Activated CD4-positive, alpha-beta T cell treated with anti-CD3 and anti-CD28 coated beads for 4 hours (primary cell): ENCODE results near the gene ARRDC5.
"Not testable (repeated sequence)": the region's sequence is repeated elsewhere in the genome, so short reads cannot be mapped to it uniquely, and the experiment has no call there.

Experiments used
- DNase-seq, 2 donors: peaks; one replicate each; pipeline ENCODE4 v3.0.0-alpha.2; 2020

The ARRDC5 gene

GRCh38 chr19:4902796-4903195 lies at the start of gene ARRDC5:
TSS of gene ARRDC5 (minus strand) at chr19:4902896. CDS start at chr19:4902825, 71 bp downstream.
- DNase-seq: no peak

- no peak for DNase-seq
These were observed 49.0 kb upstream of the ARRDC5 start for GRCh38 chr19:4951656-4952055.

GRCh38 chr19:4950650-4951049 lies 48.0 kb upstream of the ARRDC5 start:
- DNase-seq: not testable (repeated sequence)

DNA sequence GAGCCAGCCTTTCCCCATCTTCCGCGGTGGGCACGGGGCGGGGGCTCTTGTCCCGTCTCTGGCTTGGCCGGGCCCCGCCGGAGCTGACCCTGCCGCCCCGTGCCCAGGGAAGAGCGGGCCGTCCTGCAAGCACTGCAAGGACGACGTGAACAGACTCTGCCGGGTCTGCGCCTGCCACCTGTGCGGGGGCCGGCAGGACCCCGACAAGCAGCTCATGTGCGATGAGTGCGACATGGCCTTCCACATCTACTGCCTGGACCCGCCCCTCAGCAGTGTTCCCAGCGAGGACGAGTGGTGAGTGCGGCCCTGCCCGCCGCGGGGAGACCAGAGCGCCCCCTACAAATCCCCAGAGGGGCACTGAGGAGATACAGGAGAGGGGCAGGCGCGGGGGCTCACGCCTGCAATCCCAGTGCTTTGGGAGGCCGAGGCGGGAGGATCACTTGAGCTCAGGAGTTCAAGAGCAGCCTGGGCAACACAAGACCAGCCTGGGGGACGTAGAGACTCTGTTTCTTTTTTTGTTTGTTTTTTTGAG lies 39.0 kb upstream of the ARRDC5 start:
- not testable (repeated sequence) for DNase-seq

DNA sequence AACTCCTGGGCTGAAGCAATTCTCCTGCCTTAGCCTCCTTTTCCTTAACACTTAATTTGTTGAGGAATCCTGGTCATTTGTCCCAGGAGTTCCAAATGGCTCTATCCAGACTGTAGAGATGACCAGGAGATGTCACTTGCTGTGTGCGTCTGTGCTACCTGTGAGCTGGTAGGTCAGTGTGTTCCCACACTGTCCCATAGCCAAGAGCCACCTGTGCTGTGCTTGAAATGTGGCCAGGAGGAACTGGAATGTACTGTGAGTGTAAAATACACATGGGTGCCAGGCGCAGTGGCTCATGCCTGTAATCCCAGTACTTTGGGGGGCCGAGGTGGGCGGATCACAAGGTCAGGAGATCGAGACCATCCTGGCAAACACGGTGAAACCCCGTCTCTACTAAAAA lies 36.8 kb upstream of the ARRDC5 start:
- no peak for DNase-seq

GRCh38 chr19:4938461-4938860 lies 35.8 kb upstream of the ARRDC5 start:
- DNase-seq: not testable (repeated sequence)

DNA sequence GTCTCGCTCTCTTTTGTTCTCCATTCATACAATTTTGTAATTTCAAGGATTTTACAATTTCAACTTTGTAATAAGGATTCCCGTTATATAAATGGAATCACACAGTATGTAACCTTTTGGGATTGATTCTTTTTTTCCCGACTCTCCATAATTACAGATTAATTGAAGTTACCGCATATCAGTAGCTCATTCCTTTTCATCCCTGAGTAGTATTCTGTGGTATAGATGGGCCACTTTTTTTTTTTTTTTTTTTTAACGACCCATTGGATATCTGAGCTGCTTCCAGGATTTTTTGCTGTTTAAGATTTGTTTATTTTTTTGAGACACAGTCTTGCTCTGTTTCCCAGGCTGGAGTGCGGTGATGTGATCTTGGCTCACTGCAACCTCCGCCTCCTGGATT lies 34.4 kb upstream of the ARRDC5 start:
- no peak for DNase-seq

- no peak for DNase-seq
These were observed 32.7 kb upstream of the ARRDC5 start for GRCh38 chr19:4935444-4935843.

DNA sequence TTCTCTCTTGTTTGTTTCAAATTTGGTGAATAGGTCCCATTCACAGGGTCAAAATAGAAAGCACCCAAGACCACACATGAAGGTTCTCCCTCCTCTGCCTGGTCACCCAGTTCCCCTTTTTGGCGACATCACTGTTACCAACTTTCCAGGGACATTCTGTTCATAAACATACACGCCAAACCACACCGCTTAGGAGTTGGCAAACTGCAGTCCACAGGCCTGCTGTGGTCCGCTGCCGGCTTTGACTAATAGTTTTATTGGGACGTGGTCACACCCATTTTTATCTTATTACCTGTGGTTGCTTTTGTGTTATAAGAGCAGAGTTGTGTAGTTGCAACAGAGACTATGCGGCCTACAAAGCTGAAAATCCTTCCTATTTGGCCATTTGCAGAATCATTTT lies 30.8 kb upstream of the ARRDC5 start:
- no peak for DNase-seq

DNA sequence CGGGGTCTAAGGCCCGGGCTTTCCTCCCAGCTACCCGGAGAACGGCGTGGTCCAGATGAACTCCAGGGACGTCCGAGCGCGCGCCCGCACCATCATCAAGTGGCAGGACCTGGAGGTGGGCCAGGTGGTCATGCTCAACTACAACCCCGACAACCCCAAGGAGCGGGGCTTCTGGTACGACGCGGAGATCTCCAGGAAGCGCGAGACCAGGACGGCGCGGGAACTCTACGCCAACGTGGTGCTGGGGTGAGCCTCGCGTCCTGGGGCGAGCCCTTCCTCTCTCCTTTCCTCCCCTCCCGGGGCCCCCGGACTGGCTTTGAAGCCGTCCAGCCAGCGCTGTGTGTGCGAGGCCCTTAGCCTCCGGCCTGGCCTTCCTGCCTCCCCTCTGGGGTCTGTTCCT lies 30.0 kb upstream of the ARRDC5 start:
- DNase-seq: no peak

DNA sequence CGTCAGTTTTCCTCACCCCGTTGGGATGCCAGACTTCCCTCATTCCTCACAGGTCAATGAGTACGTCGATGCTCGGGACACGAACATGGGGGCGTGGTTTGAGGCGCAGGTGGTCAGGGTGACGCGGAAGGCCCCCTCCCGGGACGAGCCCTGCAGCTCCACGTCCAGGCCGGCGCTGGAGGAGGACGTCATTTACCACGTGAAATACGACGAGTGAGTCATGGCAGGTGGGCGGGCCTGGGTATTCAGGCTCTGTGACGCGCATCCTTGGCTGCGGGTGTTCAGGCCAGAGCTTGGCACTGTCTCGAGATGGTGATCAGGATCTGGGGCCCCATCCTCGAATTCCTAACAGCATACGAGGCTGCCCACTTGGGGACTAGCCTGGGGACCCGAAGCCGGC lies 28.0 kb upstream of the ARRDC5 start:
- DNase-seq: no peak

DNA sequence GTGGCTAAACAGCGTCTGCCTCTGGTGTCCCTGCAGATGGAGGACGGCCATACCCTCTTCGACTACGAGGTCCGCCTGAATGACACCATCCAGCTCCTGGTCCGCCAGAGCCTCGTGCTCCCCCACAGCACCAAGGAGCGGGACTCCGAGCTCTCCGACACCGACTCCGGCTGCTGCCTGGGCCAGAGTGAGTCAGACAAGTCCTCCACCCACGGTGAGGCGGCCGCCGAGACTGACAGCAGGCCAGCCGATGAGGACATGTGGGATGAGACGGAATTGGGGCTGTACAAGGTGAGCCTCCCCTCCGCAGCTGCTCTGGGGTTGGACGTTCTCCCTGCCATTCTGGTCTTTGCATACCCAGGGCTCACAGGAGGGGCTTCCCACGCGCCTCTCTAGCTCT lies 26.5 kb upstream of the ARRDC5 start:
- DNase-seq: no peak

DNA sequence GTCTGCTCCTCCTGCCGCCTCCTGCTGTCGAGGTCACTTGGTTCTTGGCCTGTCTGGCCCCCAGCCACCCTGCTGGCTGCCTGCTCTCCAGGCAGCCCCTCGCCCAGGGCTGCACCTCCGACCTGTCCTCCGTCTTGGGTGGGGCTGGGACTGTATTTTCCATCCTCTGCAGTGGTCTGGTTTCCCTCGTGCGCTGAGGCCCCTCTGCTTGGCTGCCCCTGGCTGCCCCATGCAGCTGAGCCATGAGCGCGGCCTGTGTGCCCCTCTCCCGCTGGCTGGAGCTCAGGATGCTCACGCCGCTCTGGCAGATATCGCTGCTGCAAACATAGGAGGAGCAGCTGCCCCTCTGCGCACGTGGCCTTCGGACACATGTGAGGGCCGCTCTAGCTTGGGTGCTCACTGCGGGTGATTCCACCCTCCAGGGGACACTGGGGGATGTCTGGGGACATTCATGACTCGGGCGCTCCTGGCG lies 20.6 kb upstream of the ARRDC5 start:
- DNase-seq: no peak

DNA sequence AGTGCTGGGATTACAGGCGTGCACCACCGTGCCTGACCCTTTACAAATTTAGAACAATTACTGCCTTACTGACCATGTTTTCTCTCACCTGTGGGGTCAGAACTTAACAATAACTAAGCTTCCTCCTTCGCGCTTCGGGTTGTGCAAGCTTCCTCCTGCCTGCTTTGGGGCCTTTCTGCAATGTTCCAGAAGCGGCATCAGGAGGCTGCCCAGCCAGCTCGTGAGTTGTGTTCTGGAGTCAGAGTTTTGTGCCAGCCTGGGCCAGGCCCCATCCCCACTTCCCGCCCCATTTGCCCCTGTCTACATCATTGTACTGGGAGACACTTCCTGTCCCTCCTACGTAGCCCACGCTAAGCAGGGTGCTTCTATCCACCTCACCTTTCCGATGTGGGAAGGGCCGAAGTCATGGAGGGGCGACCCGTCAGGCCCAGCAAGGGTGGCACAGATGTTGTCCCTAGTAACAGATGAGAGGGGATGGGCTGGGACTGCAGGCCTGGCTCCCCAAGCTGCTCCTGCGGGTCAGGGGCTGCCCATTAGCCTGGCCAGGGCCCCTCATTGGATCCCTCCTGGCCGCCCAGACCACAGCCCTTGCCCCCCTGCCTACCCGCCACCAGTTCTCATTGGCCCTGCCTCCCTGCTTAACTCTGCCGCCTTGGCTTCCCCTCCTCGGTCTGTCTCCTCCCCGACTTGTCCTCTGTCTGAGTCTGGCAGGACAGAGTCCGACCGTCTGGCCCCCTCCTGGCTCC lies 20.0 kb upstream of the ARRDC5 start:
- DNase-seq: no peak

DNA sequence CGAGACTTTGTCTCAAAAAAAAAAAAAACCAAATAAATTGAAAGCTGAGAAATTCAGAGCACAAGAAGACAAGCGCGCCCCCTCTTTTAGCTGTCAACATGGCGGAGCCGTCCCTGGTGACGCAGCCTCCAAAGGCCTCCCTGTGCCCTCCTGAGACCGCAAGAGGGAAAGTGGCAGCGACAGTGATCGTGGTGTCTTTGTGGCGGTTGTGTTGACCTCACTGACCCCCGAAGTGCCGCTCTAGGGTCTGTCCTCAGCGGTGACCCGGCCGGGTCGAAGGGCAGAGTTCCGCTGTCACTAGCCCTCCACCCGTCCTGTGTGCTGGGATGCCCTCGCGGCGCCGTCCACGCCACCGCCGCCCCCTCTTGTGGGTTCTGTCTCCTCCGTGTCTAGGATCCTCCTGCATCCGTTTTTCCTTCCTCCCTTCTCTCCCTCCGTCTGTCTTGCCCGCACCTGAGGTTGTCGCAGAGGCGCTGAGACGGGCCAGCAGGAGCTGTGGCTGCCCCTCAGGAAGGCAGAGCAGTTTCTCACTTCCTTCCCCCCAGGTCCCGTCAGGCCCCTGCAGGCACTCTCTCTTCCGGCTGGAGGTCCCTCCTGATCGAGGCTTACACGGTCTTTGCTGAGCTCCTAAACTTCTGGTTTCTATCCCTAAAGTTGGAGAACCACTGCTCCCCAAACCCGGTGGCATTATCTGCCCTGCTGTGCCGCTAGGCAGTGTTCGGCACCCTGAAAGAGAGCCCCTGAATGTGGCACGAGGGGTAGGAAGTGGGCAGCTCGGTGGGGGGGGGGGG lies 13.8 kb upstream of the ARRDC5 start:
- DNase-seq: peak; percentile 37 to 39

- DNase-seq: peak; percentile 82 to 84
These were observed 12.2 kb upstream of the ARRDC5 start for GRCh38 chr19:4914736-4915501.

DNA sequence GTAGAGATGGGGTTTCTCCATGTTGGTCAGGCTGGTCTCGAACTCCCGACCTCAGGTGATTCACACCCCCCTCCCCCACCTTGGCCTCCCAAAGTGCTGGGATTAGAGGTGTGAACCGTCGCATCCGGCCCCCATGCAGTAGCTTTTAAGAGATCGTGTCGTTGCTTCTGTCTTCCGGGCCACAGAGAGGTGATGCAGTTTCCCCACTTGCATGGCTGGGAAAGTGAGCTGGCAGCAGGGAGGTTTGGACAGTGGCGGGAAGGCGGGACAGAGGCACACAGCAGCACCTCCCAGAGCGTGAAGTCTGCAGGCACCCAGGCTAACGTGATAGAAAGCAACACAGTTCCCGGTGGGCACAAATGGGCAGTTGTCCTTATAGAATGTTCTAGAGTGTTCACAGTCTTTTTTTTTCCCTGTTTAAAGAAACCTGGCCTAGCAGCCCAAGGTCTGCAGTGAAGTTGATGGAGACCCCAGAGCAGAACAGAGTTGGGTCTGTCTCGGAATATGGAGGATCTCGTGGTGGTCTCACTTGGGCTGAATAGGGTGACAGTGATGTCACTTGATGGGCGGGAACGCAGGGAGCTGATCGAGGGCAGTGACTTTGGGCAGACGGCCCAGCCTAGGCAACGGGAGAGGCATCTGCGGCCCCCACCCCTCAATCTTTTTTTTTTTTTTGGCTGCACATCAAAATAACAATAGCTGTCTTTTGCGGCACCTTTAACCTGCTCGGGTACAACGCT lies 11.5 kb upstream of the ARRDC5 start:
- peak in 1 of 2 donors; percentile 18 for DNase-seq

DNA sequence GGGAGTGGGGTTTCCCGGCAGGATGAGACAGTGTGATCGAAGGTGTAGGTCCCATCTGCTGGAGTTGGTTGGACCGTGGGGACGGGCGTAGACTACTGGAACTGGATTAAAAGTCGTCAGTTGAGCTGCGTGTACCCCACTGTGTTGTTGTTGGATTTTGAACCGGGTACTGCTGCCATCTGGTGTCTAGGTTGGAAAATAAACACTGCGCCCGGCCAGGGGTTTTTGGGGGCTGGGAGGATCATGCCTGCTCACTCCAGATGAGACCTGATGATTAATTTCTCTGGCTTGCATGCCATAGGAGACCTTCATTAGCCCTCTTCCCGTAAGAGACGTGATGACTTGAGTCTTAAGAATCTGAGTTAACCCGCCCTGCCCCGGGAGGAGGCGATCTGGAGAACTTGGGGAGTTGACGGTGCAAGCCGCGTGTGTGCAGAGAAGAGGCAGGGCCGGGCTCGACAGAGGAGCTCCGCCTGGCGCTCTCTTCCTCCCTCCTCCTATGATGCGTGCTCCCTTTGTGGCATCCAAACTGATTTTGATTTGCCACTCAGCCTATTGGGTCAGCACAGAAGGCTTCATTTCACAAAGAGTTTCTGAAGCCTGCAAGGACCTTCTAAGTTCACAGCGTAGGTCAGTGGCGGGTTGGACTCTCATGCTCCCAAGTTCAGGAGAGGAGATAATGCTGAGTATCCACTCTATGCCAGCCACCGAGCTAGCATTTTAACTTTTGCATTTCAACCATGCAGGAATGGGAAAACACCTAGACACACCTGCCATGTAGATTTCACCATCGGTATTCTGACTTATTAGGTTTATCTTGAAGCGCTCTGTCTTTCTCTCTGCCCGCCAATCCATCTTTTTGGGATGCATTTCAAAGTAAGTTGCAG lies 9.3 kb upstream of the ARRDC5 start:
- DNase-seq: peak; percentile 71 to 77

- no peak for DNase-seq
These were observed 8.6 kb upstream of the ARRDC5 start for GRCh38 chr19:4911314-4911713.

GRCh38 chr19:4910594-4911281 lies 8.0 kb upstream of the ARRDC5 start:
- no peak for DNase-seq
